Natural killer cell (primary cell): Measurements from ENCODE around the gene GLB1L. TPM values are rescaled to one million over a fixed set of nuclear protein-coding genes. Genes with fewer than 3 reads are reported as not detected.

Source experiments
- ATAC-seq, 3 donors: fragments of 150-1000 bp in 2 of 3; fragments of 200-7000 bp in 1 of 3; cut with Tn5 transposase; 1 replicate in 1 of 3; 2 replicates in 2 of 3; pipeline ENCODE4 v1.10.0; 2021; ENCODE audit warnings: mild to moderate bottlenecking in 2 of 3, moderate library complexity in 2 of 3
- DNase-seq, 2 donors: peaks; one replicate each; pipeline versions ENCODE4 v3.0.0 to v3.0.0-alpha.2; 2013 to 2021; ENCODE audit warnings: mixed read lengths in 1 of 2
- H3K27ac ChIP-seq: one replicate; pipeline ENCODE4 v1.5.1; 2013; ENCODE audit warnings: mild to moderate bottlenecking, low read length
- H3K27me3 ChIP-seq: one replicate; pipeline ENCODE4 v1.6.1; 2013; ENCODE audit warnings: low read length; ENCODE audit not compliant: control insufficient read depth, insufficient read depth
- H3K36me3 ChIP-seq: one replicate; pipeline ENCODE4 v1.6.1; 2013; ENCODE audit warnings: low read length; ENCODE audit not compliant: control insufficient read depth, insufficient read depth
- H3K4me1 ChIP-seq: one replicate; pipeline ENCODE4 v1.6.1; 2013; ENCODE audit warnings: low read length; ENCODE audit not compliant: control insufficient read depth, insufficient read depth
- H3K4me3 ChIP-seq: one replicate; pipeline ENCODE4 v1.5.1; 2013; ENCODE audit warnings: low read length
- H3K9me3 ChIP-seq: one replicate; pipeline ENCODE4 v1.6.1; 2013; ENCODE audit warnings: low read length; ENCODE audit not compliant: control insufficient read depth, insufficient read depth
- H3K27ac Mint-ChIP-seq, 2 donors: one replicate each; pipeline ENCODE4 v1.8.0; 2022; ENCODE audit warnings: mild to moderate bottlenecking in 2 of 2, mixed read lengths in 2 of 2, moderate library complexity in 1 of 2
- H3K27me3 Mint-ChIP-seq, 2 donors: one replicate each; pipeline ENCODE4 v1.8.0; 2022; ENCODE audit warnings: low read depth in 2 of 2, mixed read lengths in 2 of 2
- H3K36me3 Mint-ChIP-seq: one replicate; pipeline ENCODE4 v1.8.0; 2022; ENCODE audit warnings: mixed read lengths
- H3K4me1 Mint-ChIP-seq, 2 donors: one replicate each; pipeline ENCODE4 v1.8.0; 2022; ENCODE audit warnings: mixed read lengths in 2 of 2
- H3K4me3 Mint-ChIP-seq: one replicate; pipeline ENCODE4 v1.8.0; 2022; ENCODE audit warnings: mild to moderate bottlenecking, moderate library complexity, mixed read lengths
- H3K9me3 Mint-ChIP-seq, 2 donors: one replicate each; pipeline ENCODE4 v1.8.0; 2022; ENCODE audit warnings: mixed read lengths in 2 of 2
- WGBS: methylation state at CpG from one replicate; pipeline ENCODE4 v1.1.7; 2013; ENCODE audit warnings: missing lambda C conversion rate; ENCODE audit not compliant: insufficient coverage; 5-methylcytosine and 5-hydroxymethylcytosine counted together
- intact Hi-C: fragments of 100-400 bp; cut with micrococcal nuclease; formaldehyde crosslinking; loops from one replicate; pipeline ENCODE4 v1.14.2; 2022
- total RNA-seq, 4 donors: library from RNA; stranded (reverse); fragments of 120-200 nt in 1 of 4; gene quantifications; one replicate each; pipeline versions ENCODE4 v1.2.3 to v1.2.4, GENCODE V29; 2013 to 2022
- TF ChIP-seq, protein P1 (sequence below): fragments of 200-600 bp; IDR thresholded peaks from one replicate; pipeline ENCODE4 v1.8.0; 2022; ENCODE audit warnings: antibody characterized with exemption

Gene GLB1L
- total RNA-seq, 3 donors from 2014 or later (not counting 1 experiment from before 2014, with no cell fraction given), result 4.3 to 7.7 (median 4.5) TPM

DNA sequence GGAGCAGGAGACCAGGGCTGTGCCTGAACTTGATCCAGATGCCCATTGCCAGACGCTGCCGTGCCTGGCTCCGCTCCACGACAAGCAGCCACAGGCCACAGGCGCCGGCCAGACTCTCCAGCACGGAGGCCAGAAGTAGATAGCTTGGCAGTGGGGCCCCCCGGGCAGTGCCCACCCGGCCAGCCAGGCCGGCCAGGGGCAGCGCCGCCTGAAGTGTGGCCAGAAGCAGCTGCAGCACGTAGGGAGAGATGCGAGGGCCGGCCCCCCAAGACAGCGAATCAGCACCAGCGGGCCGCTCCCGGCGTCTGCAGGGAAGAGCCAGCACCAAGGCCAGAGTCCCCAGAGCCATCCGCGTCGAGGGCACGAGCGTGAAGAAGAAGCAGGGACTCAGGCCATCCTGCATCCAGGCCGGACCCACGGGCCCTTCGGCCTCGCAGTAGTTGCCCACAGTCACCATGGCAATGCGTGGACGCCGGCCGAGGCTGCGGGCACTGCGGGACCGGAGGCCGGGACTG lies 27.0 kb downstream of the GLB1L start:
- peak in 1 of 2 donors; percentile 29 for DNase-seq
- peak; percentile 43 to 50 (median 46) for ATAC-seq
- Histone ChIP-seq H3K27me3 (no peaks in the 10 kb centered on the region), H3K36me3 (peaks cover 31% of the 10 kb centered on the region), H3K27ac (no peak overlapping the region), H3K4me1 (peaks cover 24% of the 10 kb centered on the region), H3K9me3 (no peaks in the 10 kb centered on the region), H3K4me3 (peak overlapping the region; percentile 46)
- 1% methylated on average over 37 of the region's 37 CpGs for WGBS
- H3K4me3 Mint-ChIP-seq, result peak overlapping the region; percentile 83
- no peaks in the 10 kb centered on the region for H3K27me3 Mint-ChIP-seq
- intact Hi-C loops, result loop anchor here (2.0 kb wide), 1 partner anchor 57 kb away; the partner anchor contains the start of gene NHEJ1
- peaks cover 6 to 17% of the 10 kb centered on the region in 2 donors for H3K4me1 Mint-ChIP-seq
- peaks cover 7% of the 10 kb centered on the region for H3K36me3 Mint-ChIP-seq
- H3K27ac Mint-ChIP-seq, result peak overlapping the region; percentile 62 to 75
- no peaks in the 10 kb centered on the region for H3K9me3 Mint-ChIP-seq
- TF ChIP-seq, protein P1, sequence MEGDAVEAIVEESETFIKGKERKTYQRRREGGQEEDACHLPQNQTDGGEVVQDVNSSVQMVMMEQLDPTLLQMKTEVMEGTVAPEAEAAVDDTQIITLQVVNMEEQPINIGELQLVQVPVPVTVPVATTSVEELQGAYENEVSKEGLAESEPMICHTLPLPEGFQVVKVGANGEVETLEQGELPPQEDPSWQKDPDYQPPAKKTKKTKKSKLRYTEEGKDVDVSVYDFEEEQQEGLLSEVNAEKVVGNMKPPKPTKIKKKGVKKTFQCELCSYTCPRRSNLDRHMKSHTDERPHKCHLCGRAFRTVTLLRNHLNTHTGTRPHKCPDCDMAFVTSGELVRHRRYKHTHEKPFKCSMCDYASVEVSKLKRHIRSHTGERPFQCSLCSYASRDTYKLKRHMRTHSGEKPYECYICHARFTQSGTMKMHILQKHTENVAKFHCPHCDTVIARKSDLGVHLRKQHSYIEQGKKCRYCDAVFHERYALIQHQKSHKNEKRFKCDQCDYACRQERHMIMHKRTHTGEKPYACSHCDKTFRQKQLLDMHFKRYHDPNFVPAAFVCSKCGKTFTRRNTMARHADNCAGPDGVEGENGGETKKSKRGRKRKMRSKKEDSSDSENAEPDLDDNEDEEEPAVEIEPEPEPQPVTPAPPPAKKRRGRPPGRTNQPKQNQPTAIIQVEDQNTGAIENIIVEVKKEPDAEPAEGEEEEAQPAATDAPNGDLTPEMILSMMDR, result no peak

DNA sequence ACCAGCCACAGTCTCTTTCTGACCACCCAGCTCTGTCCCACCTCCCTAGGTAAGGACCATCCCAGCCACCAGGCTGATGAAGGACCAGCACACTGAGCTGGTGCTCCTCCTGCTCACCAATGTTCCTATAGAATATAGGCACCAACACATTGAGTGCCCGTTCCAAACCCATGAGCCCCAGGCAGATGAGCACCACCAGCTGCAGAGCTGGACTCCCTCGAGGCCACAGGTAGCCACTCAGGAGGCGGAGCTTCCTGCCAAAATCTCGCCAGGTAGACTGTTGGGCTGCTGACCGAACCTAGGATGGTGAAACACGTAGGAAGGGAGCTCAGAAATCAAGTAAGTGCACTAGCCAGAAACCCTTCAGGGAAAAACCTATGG lies 28.7 kb downstream of the GLB1L start:
- H3K4me1 Mint-ChIP-seq, result peaks cover 6 to 15% of the 10 kb centered on the region in 2 donors
- H3K9me3 ChIP-seq, result no peaks in the 10 kb centered on the region
- peaks cover 5% of the 10 kb centered on the region for H3K36me3 Mint-ChIP-seq
- intact Hi-C loops, result no loop called here
- H3K4me3 ChIP-seq, result no peak overlapping the region
- no peak overlapping the region for H3K27ac ChIP-seq
- 89% methylated on average over 6 of the region's 6 CpGs for WGBS
- DNase-seq (no peak), ATAC-seq (no peak)
- H3K4me3 Mint-ChIP-seq, result no peak overlapping the region
- no peaks in the 10 kb centered on the region for H3K9me3 Mint-ChIP-seq
- peaks cover 16% of the 10 kb centered on the region for H3K36me3 ChIP-seq
- H3K27ac Mint-ChIP-seq, result no peak overlapping the region
- H3K27me3 Mint-ChIP-seq, result no peaks in the 10 kb centered on the region
- H3K4me1 ChIP-seq, result peaks cover 24% of the 10 kb centered on the region
- TF ChIP-seq, protein P1, result no peak
- H3K27me3 ChIP-seq, result no peaks in the 10 kb centered on the region

DNA sequence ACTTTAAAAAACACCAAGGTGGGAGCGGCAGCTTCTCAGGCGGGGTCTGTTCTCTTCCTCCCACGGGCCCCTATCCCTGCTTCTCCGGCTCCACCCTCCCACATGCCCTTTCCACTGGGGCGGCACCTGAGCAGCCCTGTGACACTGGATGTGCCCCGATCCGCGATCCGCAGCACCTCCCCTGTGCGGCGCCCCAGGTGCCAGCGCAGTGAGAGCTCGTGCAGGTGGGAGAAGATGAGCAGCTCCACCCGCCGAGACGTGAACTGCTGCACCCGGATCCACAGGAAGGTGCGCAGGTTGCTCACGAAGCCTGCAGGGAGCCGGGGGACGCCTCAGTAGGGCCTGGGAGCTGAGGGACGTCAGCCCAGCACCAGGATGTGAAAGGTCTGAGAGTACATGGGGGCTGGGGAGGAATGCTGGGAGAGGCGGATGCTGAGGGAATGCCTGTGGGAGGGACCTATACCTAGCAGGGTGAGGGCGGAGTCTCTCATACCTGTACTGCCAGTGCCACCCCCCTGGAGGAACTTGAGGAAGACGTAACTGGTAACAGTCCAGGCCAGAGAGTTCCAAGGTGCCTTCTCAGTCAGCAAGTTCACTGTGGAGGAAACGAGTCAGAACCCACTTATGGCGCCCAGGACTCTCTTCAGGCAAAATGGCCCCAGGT lies 29.2 kb downstream of the GLB1L start:
- 95% methylated on average over 27 of the region's 27 CpGs for WGBS

More for the DNA sequence above, 29.2 kb downstream of the GLB1L start:
- ATAC-seq (no peak), DNase-seq (no peak)
- H3K36me3 ChIP-seq, result peaks cover 11% of the 10 kb centered on the region
- Mint-ChIP-seq H3K27me3 (no peaks in the 10 kb centered on the region), H3K9me3 (no peaks in the 10 kb centered on the region), H3K4me1 (peaks cover 10 to 17% of the 10 kb centered on the region in 2 donors), H3K27ac (no peak overlapping the region), H3K4me3 (no peak overlapping the region), H3K36me3 (no peaks in the 10 kb centered on the region)
- peaks cover 29% of the 10 kb centered on the region for H3K4me1 ChIP-seq
- intact Hi-C loops, result no loop called here
- H3K27ac ChIP-seq, result no peak overlapping the region
- H3K9me3 ChIP-seq, result no peaks in the 10 kb centered on the region
- TF ChIP-seq, protein P1, result no peak
- no peak overlapping the region for H3K4me3 ChIP-seq
- no peaks in the 10 kb centered on the region for H3K27me3 ChIP-seq
